Astrocyte of the cerebellum (primary cell): ENCODE data around the gene HCLS1.

ENCODE experiments used
- DNase-seq: peaks from one replicate; pipeline ENCODE4 v3.0.0-alpha.2; 2011; ENCODE audit warnings: low read depth
- H3K4me3 ChIP-seq: 2 replicates; pipeline ENCODE4 v1.5.1; 2011; ENCODE audit warnings: mild to moderate bottlenecking, low read depth, low read length, moderate library complexity
- in situ Hi-C: cut with HindIII; loops from 2 replicates; pipeline ENCODE4 v1.10.0; 2017; ENCODE audit warnings: low sequenced_read_pairs
- TF ChIP-seq, protein P1 (sequence below): IDR thresholded peaks from 2 replicates; pipeline ENCODE4 v1.5.1; 2012; ENCODE audit warnings: low read length, low read depth, moderate library complexity, mild to moderate bottlenecking; ENCODE audit errors: missing control alignments

The HCLS1 gene

DNA sequence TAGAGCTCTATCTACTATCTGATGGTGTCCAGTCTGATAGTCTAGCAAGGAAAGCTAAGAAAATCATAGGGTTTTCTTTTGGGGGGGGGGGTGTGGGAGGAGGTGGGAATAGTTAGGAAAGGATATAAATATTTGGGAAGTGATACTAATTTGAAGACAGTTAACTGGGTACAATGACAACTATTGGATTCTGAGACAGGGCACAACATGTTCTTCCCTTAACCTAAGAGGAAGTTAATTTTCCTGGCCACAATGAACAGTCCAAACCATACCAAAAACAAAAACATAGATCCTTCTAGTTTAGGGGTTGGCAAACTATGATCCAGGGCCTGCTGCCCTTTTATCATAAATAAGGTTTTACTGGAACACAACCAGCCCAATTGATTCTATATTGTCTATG, 10.0 kb upstream of the HCLS1 start:
- TF ChIP-seq, protein P1, sequence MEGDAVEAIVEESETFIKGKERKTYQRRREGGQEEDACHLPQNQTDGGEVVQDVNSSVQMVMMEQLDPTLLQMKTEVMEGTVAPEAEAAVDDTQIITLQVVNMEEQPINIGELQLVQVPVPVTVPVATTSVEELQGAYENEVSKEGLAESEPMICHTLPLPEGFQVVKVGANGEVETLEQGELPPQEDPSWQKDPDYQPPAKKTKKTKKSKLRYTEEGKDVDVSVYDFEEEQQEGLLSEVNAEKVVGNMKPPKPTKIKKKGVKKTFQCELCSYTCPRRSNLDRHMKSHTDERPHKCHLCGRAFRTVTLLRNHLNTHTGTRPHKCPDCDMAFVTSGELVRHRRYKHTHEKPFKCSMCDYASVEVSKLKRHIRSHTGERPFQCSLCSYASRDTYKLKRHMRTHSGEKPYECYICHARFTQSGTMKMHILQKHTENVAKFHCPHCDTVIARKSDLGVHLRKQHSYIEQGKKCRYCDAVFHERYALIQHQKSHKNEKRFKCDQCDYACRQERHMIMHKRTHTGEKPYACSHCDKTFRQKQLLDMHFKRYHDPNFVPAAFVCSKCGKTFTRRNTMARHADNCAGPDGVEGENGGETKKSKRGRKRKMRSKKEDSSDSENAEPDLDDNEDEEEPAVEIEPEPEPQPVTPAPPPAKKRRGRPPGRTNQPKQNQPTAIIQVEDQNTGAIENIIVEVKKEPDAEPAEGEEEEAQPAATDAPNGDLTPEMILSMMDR, result no peak
- in situ Hi-C loops, result no loop called here

DNA sequence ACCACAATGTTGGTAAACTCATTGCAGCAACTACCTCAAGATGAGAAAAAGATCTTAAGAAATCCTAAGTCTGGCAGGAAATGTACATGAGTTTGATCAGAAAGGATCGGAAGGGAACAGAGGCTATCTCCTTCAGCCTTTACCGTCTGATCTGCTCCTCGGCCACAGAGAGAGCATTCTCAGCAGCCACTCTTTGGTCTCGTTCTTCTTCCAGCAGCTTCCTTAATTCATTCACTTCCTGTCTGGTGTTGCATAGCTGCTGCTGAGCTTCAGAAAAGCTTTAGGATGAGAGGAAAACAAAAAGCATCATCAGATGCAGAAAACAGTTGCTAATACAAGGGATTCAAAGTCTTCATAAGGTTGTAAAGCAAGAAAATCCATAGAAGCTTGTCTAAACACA, 6.6 kb upstream of the HCLS1 start:
- no peak for DNase-seq
- TF ChIP-seq, protein P1, result no peak
- no peak overlapping the region for H3K4me3 ChIP-seq
- in situ Hi-C loops, result no loop called here

More for the DNA sequence above, 10.0 kb upstream of the HCLS1 start:
- no peak for DNase-seq
- no peak overlapping the region for H3K4me3 ChIP-seq

DNA sequence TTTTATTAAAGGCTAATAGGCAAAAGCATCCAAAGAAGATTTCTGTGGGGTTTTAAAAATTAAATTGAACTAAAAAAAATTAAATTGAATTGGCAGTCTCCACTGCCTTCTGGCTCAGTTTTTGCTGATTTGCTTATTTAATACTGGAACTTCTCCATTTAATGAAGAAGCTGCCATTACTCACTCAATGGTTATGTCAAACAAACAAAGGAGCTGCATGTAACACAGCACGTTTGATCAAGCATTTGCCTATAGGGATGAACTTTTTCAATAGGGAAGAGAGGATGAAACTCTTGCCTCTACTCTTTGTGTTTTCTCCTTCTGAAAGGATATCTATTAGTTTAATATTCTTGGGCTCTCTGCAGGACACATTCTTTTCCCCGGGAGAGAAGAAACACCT, 4.8 kb upstream of the HCLS1 start:
- DNase-seq, result no peak
- no peak overlapping the region for H3K4me3 ChIP-seq
- TF ChIP-seq, protein P1, result no peak
- in situ Hi-C loops, result no loop called here

DNA sequence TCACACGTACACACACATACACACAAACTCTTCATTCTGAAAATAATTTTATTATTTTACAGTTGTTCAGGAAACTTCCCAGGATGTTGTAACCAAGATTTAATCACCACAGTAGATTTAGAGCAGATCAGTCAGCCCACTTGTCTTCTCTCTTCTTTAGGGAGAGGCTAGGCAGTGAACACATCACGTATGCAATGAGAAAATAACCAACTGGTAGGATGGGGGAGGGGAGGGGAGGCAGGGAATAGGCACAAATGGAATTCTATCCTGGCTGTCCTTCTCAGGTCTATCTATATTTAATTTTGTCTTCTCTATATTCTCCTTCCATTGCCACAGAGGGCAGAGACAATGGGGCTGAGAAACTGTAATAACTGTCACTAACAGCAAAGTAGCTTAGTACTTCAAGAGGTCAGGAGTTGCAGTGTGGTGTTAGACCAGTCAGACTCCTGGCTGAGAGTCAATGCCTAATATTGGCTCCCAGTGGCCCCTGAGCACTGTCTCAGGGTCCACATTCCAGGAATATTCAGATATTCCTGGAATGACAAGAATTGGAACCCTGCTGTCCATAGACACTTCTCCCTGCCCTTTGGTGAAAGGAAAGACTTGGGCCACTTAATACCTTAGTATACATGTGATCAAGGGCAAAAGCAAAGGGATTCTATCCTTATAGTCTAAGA, 2.6 kb upstream of the HCLS1 start:
- H3K4me3 ChIP-seq, result no peak overlapping the region
- in situ Hi-C loops, result no loop called here
- TF ChIP-seq, protein P1, result no peak
- DNase-seq, result no peak

DNA sequence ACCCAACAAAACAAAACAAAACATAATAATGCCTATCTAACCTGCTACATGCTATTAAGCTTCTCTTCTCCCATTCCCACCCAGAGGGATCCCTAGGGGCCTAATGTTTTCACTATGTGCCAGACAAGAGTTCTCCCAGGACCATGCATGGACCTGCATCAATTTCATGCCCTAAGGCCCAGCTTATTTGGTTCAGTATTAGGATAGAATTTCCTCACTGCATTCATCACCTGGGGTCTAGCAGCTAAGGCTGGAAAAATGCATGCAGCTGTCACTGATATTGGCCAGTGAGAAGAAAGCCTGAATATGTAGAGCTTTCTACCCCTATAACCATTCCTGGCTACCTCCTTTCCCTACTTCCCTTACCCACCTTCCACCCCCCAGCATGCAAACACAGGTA, 2.0 kb upstream of the HCLS1 start:
- DNase-seq, result no peak
- in situ Hi-C loops, result no loop called here
- H3K4me3 ChIP-seq, result no peak overlapping the region
- TF ChIP-seq, protein P1, result no peak

DNA sequence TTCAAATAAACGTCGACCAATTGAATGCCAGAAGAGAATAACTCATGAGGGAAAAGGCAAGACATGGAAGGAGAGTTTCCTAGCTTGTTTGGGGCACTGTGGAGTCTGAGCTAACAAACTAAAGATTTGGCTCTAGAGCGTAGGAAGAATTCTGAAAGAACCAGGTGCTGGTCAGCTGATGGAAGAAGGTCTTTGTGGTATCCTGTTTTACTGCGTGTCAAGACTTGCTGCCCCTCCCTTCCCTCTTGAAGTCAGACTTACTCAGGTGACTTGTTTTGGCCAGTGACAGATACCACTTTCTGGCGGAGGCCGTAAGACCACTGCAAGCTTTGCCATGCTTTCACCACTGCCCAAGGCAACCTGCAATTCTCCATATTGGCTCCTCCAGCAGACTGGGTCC, 673 bp upstream of the HCLS1 start:
- DNase-seq, result no peak
- no peak overlapping the region for H3K4me3 ChIP-seq
- in situ Hi-C loops, result no loop called here
- TF ChIP-seq, protein P1, result no peak
